SK-N-SH treated with all-trans-retinoic acid at 6 μM for 48 hours (cell line): ENCODE measurements around the gene MTA3.

Source experiments
- ATAC-seq: fragments of 200-7000 bp; cut with Tn5 transposase; 3 replicates; pipeline ENCODE4 v1.9.1; 2020; ENCODE audit warnings: mild to moderate bottlenecking, moderate library complexity
- ARNTL ChIP-seq: fragments of 450-650 bp; formaldehyde crosslinking; IDR thresholded peaks from 2 replicates; pipeline ENCODE4 v1.5.0; 2020; ENCODE audit warnings: low read depth, mild to moderate bottlenecking, moderate library complexity, borderline replicate concordance
- BACH2 ChIP-seq: fragments of 250-450 bp; sonication (Bioruptor Pico); IDR thresholded peaks from 2 replicates; pipeline ENCODE4 v1.9.0; 2021; ENCODE audit warnings: mild to moderate bottlenecking, borderline replicate concordance
- CREB5 ChIP-seq: fragments of 250-450 bp; sonication (Bioruptor Pico); IDR thresholded peaks from 2 replicates; pipeline ENCODE4 v1.5.1; 2020; ENCODE audit warnings: low read depth, mild to moderate bottlenecking, moderate library complexity
- CSDC2 ChIP-seq: fragments of 250-450 bp; sonication (Bioruptor Pico); IDR thresholded peaks from 2 replicates; pipeline ENCODE4 v1.5.0; 2020; ENCODE audit warnings: mild to moderate bottlenecking, moderate library complexity
- CSRNP3 ChIP-seq: fragments of 250-450 bp; sonication (Bioruptor Pico); IDR thresholded peaks from 2 replicates; pipeline ENCODE4 v1.5.1; 2021; ENCODE audit warnings: mild to moderate bottlenecking, moderate library complexity
- ESRRG ChIP-seq: fragments of 250-450 bp; sonication (Bioruptor Pico); IDR thresholded peaks from 2 replicates; pipeline ENCODE4 v1.6.1; 2021; ENCODE audit warnings: mild to moderate bottlenecking
- GLIS3 ChIP-seq: fragments of 250-450 bp; sonication (Bioruptor Pico); IDR thresholded peaks from 2 replicates; pipeline ENCODE4 v1.5.0; 2020; ENCODE audit warnings: mild to moderate bottlenecking, moderate library complexity
- ISL1 ChIP-seq: fragments of 250-450 bp; sonication (Bioruptor Pico); IDR thresholded peaks from 2 replicates; pipeline ENCODE4 v2.1.2; 2022; ENCODE audit warnings: mild to moderate bottlenecking, moderate library complexity
- OSR1 ChIP-seq: fragments of 250-450 bp; sonication (Bioruptor Pico); IDR thresholded peaks from 2 replicates; pipeline ENCODE4 v1.8.0; 2022; ENCODE audit warnings: moderate library complexity, mild to moderate bottlenecking, inconsistent platforms
- PATZ1 ChIP-seq: fragments of 250-450 bp; sonication (Bioruptor Pico); IDR thresholded peaks from 2 replicates; pipeline ENCODE4 v1.8.0; 2020; ENCODE audit warnings: mild to moderate bottlenecking, moderate library complexity, borderline replicate concordance
- POU6F1 ChIP-seq: fragments of 250-450 bp; sonication (Bioruptor Pico); IDR thresholded peaks from 2 replicates; pipeline ENCODE4 v1.8.0; 2021; ENCODE audit warnings: low read depth, mild to moderate bottlenecking, moderate library complexity, borderline replicate concordance
- PPARA ChIP-seq: fragments of 250-450 bp; sonication (Bioruptor Pico); IDR thresholded peaks from 2 replicates; pipeline ENCODE4 v1.5.0; 2020; ENCODE audit warnings: mild to moderate bottlenecking, borderline replicate concordance
- RARB ChIP-seq: fragments of 250-450 bp; sonication (Bioruptor Pico); IDR thresholded peaks from 2 replicates; pipeline ENCODE4 v1.8.0; 2021; ENCODE audit warnings: mild to moderate bottlenecking, moderate library complexity
- TCF4 ChIP-seq: fragments of 250-450 bp; sonication (Bioruptor Pico); IDR thresholded peaks from 2 replicates; pipeline ENCODE4 v1.8.0; 2021; ENCODE audit warnings: mild to moderate bottlenecking, moderate library complexity, borderline replicate concordance
- TOX ChIP-seq: fragments of 250-450 bp; sonication (Bioruptor Pico); IDR thresholded peaks from 2 replicates; pipeline ENCODE4 v1.8.0; 2021; ENCODE audit warnings: mild to moderate bottlenecking, moderate library complexity, borderline replicate concordance
- TSHZ2 ChIP-seq: fragments of 250-450 bp; sonication (Bioruptor Pico); IDR thresholded peaks from 2 replicates; pipeline ENCODE4 v1.5.0; 2020; ENCODE audit warnings: mild to moderate bottlenecking, moderate library complexity
- ZC3H10 ChIP-seq: fragments of 250-450 bp; sonication (Bioruptor Pico); IDR thresholded peaks from 2 replicates; pipeline ENCODE4 v1.5.1; 2021; ENCODE audit warnings: mild to moderate bottlenecking, moderate library complexity
- ZFP3 ChIP-seq: fragments of 250-450 bp; sonication (Bioruptor Pico); IDR thresholded peaks from 2 replicates; pipeline ENCODE4 v1.5.0; 2020; ENCODE audit warnings: mild to moderate bottlenecking, moderate library complexity
- ZFP30 ChIP-seq: fragments of 450-650 bp; formaldehyde crosslinking; IDR thresholded peaks from 2 replicates; pipeline ENCODE4 v1.5.0; 2022; ENCODE audit warnings: mild to moderate bottlenecking, moderate library complexity
- ZNF70 ChIP-seq: fragments of 450-650 bp; formaldehyde crosslinking; IDR thresholded peaks from 2 replicates; pipeline ENCODE4 v1.5.0; 2020; ENCODE audit warnings: mild to moderate bottlenecking, moderate library complexity

The MTA3 gene

GRCh38 chr2:42800981-42801380 is 232.5 kb downstream of the MTA3 start (continued):
- TF ChIP-seq CSRNP3 (no peak), PATZ1 (no peak)
- TF ChIP-seq, all 23 proteins: peak for 0

- ATAC-seq, result peak; percentile 64
These were observed 232.9 kb downstream of the MTA3 start for GRCh38 chr2:42801381-42801780.

GRCh38 chr2:42802150-42802549 is 233.7 kb downstream of the MTA3 start:
- no peak for ATAC-seq
- TF ChIP-seq BACH2 (CRISPR knock-in tag), result no peak
- no peak for TF ChIP-seq TSHZ2 (CRISPR knock-in tag)
- no peak for TF ChIP-seq ISL1 (CRISPR knock-in tag)
- TF ChIP-seq POU6F1 (CRISPR knock-in tag), result no peak
- no peak for TF ChIP-seq PPARA
- no peak for TF ChIP-seq OSR1 (CRISPR knock-in tag)
- no peak for TF ChIP-seq TOX (CRISPR knock-in tag)
- TF ChIP-seq ZC3H10 (CRISPR knock-in tag), result no peak
- TF ChIP-seq GLIS3 (CRISPR knock-in tag), result no peak
- no peak for TF ChIP-seq ARNTL (CRISPR knock-in tag)
- TF ChIP-seq ZFP3 (CRISPR knock-in tag), result no peak
- TF ChIP-seq TCF4 (CRISPR knock-in tag), result no peak
- TF ChIP-seq CREB5 (CRISPR knock-in tag), result no peak
- TF ChIP-seq ESRRG (CRISPR knock-in tag), result no peak
- TF ChIP-seq, all 23 proteins: peak for 0

More at GRCh38 chr2:42801381-42801780, 232.9 kb downstream of the MTA3 start:
- TF ChIP-seq BACH2 (CRISPR knock-in tag), result no peak
- TF ChIP-seq POU6F1 (CRISPR knock-in tag), result no peak
- TF ChIP-seq CSDC2 (CRISPR knock-in tag), result no peak
- no peak for TF ChIP-seq ESRRG (CRISPR knock-in tag)

- no peak for ATAC-seq
- TF ChIP-seq ZFP30 (no peak), CREB5 (CRISPR knock-in tag) (no peak), CSDC2 (CRISPR knock-in tag) (no peak), RARB (CRISPR knock-in tag) (no peak), ARNTL (CRISPR knock-in tag) (no peak), OSR1 (CRISPR knock-in tag) (no peak), PATZ1 (no peak), ZNF70 (no peak)
- TF ChIP-seq, all 23 proteins: peak for 0
These were observed 235.9 kb downstream of the MTA3 start for GRCh38 chr2:42804338-42804737.
